Measurements from ENCODE around the gene CELF4.

CELF4 gene

DNA sequence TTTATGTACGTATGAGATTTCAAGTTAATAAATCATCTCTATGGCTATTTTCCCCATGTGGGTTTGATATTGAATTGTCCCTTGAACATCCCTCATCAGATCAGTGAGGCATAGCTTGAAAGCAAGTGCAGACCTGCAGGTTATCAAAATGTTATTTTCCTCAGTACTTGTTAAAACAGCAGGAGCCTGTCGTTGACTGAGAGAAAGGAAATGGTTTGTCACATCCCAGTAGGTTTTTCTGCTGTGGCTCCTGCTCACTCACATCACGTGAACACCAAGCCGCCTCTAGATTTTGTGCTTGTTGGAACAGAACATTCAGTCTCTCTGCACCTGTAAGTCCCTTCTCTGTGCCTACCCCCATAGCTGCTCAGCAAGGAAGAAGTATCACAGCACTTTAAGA lies 340.3 kb downstream of the CELF4 start:
- DNase-seq (ENCODE audit: low read depth in 2 of 2) = no peak

- DNase-seq (ENCODE audit: low read depth in 2 of 2) = no peak
These were observed 342.6 kb downstream of the CELF4 start for GRCh38 chr18:37222999-37223378.

DNA sequence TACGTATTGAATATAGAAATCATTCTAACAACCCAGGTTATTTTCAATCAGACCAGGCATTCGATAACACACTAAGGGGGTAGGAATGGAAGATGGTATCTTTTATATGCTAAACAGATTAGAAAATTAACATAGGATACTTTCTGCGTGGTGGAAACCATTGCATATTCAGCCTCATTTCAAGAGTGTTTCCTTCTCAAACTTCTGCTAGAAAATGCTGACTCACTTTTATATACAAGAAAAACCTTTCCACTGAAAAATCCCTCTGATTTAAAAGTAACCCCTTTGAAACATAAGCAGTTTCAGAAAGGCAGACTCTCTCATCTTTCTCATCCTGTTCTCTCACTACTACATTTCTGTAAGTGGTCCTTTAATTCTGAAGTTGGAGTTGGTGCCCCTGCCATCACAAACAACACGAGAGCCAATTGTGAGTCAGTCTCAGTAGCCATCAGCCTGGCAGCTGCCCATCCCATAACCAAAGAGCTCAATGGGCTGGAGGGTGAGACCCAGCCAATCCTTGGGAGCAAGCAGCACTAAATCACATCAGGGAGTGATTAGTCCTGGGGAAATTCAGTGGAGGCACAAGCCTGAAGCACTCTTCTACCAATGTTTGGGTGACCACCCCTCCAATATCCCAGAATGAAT lies 343.1 kb downstream of the CELF4 start:
- no peak for DNase-seq (ENCODE audit: low read depth in 2 of 2)

DNA sequence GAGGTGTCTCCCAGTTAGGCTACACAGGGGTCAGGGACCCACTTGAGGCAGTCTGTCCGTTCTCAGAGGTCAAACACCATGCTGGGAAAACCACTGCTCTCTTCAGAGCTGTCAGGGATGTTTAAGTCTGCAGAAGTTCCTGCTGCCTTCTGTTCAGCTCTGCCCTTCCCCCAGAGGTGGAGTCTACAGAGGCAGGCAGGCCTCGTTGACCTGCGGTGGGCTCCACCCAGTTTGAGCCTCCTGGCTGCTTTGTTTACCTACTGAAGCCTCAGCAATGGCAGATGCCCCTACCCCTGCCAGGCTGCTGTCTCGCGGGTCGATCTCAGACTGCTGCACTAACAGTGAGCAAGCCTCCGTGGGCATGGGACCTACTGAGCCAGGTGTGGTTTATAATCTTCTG lies 346.3 kb downstream of the CELF4 start:
- DNase-seq (ENCODE audit: low read depth in 2 of 2) = no peak

- no peak for DNase-seq (ENCODE audit: low read depth in 2 of 2)
These were observed 347.5 kb downstream of the CELF4 start for GRCh38 chr18:37218022-37218590.

DNA sequence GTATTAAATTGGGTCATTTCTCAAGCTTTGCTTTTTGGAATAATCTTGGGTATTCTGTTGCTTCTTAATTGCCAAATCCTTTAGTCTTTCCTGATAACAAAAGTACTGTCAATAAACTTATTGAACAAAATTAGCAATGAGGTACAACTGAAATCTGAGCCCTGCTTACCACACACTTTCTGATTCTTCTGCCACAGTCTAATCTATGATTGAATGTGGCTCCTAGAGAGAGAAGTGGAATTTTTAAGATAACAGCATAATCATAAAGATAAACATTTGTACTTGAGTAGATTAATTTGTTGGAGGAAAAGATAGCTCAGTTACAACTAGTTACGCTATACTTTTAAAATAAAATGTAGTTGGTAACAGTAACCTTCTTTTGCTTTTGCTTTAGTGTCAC lies 354.8 kb downstream of the CELF4 start:
- no peak for DNase-seq (ENCODE audit: low read depth in 2 of 2)

DNA sequence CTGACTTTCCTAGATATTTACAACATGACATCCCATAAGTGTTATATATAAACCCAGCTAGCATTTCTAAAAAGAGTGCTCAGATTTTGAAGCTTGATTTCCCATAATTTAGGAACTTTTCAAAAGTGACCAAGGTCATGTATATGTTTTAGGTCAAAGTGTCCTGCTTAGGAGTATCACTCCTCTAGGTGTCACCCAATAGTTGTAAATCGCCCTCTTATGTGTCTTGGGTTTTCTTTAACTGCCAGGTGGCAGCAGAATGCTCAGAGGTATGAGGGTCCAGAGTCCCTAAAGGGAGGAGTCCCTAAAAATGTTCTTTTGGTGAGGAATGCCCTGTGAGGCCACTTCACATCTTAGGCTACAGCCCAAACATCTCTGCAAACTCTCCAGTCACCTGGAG lies 358.3 kb downstream of the CELF4 start:
- DNase-seq (ENCODE audit: low read depth in 2 of 2) = no peak

DNA sequence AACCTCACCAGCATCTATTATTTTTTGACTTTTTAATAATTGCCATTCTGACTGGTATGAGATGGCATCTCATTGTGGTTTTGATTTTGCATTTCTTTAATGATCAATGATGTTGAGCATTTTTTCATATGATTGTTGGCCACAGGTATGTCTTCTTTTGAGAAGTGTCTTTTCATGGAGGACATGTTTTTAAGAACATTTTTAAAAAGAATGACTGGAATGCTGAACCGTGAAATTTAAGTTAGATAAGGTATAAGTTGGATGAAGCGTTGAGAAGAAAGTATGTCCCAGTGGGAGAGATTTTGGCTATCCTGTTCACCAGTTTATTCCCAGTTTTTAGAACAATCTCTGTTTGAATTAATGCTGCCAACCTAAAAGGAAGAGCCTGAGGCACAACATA lies 365.9 kb downstream of the CELF4 start:
- no peak for DNase-seq (ENCODE audit: low read depth in 2 of 2)
